Osteocyte (in vitro differentiated cells): ENCODE measurements around the gene ZBTB24. TPM values are rescaled to one million over a fixed set of nuclear protein-coding genes. Genes with fewer than 3 reads are reported as not detected.

Source experiments
- DNase-seq: peaks from one replicate; pipeline ENCODE4 v3.0.0; 2021; ENCODE audit warnings: mixed read lengths; ENCODE audit not compliant: unreplicated experiment; ENCODE audit errors: extremely low spot score
- H3K27ac Mint-ChIP-seq: one replicate; pipeline ENCODE4 v1.8.0; 2021; ENCODE audit warnings: mild to moderate bottlenecking, mixed read lengths; ENCODE audit not compliant: unreplicated experiment
- H3K27me3 Mint-ChIP-seq: one replicate; pipeline ENCODE4 v1.8.0; 2021; ENCODE audit warnings: mixed read lengths; ENCODE audit not compliant: unreplicated experiment
- H3K36me3 Mint-ChIP-seq: one replicate; pipeline ENCODE4 v1.8.0; 2021; ENCODE audit warnings: mixed read lengths; ENCODE audit not compliant: unreplicated experiment
- H3K4me1 Mint-ChIP-seq: one replicate; pipeline ENCODE4 v1.8.0; 2021; ENCODE audit warnings: mixed read lengths; ENCODE audit not compliant: unreplicated experiment
- H3K4me3 Mint-ChIP-seq: one replicate; pipeline ENCODE4 v1.8.0; 2021; ENCODE audit warnings: mild to moderate bottlenecking, moderate library complexity, mixed read lengths; ENCODE audit not compliant: unreplicated experiment
- H3K9me3 Mint-ChIP-seq: one replicate; pipeline ENCODE4 v1.8.0; 2021; ENCODE audit warnings: mixed read lengths; ENCODE audit not compliant: unreplicated experiment
- total RNA-seq: library from RNA; stranded (reverse); gene quantifications from 2 replicates; pipeline ENCODE4 v1.2.1, GENCODE V29; 2021
- TF ChIP-seq, protein P1 (sequence below): fragments of 200-600 bp; sonication (generic); IDR thresholded peaks from 2 replicates; pipeline ENCODE4 v1.5.0; 2021; ENCODE audit warnings: antibody characterized with exemption, mild to moderate bottlenecking, moderate library complexity

The ZBTB24 gene
- total RNA-seq, 1 donor from 2014 or later = 6.2 TPM

DNA sequence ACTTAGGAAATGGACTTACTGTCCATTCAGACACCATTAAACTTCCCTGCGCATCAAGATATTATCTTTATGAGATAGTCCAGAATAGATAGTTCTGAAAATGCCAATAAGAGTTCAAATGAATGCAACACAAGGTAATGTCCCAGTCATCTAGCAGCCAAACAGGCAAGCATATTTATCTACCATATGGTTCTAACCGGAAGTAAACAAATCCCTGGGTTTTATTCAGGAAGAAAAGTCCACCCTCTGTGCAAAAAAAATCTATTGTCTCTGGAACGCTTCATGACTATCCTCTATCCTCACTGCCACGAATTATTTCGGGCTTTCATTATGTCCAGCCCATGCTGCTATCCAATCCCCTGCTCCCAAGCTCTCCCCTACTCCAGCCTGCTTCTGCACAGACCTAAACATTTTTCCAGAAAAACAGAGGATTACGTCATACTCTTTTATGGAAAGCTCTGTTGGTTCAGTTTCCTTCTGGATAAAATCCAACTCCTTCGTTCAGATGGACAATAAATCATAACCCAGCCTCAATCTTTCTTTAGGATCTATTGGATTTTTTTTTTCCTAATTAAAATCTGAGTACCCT lies 54.0 kb downstream of the ZBTB24 start:
- no peaks in the 10 kb centered on the region for H3K36me3 Mint-ChIP-seq
- H3K27me3 Mint-ChIP-seq = peaks cover 12% of the 10 kb centered on the region
- TF ChIP-seq, protein P1, sequence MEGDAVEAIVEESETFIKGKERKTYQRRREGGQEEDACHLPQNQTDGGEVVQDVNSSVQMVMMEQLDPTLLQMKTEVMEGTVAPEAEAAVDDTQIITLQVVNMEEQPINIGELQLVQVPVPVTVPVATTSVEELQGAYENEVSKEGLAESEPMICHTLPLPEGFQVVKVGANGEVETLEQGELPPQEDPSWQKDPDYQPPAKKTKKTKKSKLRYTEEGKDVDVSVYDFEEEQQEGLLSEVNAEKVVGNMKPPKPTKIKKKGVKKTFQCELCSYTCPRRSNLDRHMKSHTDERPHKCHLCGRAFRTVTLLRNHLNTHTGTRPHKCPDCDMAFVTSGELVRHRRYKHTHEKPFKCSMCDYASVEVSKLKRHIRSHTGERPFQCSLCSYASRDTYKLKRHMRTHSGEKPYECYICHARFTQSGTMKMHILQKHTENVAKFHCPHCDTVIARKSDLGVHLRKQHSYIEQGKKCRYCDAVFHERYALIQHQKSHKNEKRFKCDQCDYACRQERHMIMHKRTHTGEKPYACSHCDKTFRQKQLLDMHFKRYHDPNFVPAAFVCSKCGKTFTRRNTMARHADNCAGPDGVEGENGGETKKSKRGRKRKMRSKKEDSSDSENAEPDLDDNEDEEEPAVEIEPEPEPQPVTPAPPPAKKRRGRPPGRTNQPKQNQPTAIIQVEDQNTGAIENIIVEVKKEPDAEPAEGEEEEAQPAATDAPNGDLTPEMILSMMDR = no peak
- H3K9me3 Mint-ChIP-seq = no peaks in the 10 kb centered on the region
- DNase-seq = no peak
- no peak overlapping the region for H3K4me3 Mint-ChIP-seq
- no peak overlapping the region for H3K27ac Mint-ChIP-seq
- H3K4me1 Mint-ChIP-seq = peaks cover 2% of the 10 kb centered on the region

DNA sequence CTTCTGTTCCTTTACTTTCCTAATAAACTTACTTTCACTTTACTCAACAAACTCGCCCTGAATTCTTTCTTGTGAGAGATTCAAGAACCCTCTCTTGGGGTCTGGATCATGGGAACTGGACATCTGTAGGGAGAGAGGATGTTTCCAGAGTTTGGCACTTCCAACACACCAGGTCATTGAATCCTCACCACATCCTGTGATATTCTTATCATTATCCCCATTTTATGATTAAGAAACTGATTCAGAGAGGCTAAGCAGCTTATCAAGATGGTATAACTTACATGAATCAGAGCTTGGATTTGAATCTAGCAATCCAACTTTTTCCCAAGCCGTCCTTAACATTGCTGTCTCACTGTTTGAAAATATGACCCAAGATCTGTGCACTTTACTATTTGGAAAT lies 58.1 kb downstream of the ZBTB24 start:
- TF ChIP-seq, protein P1 = no peak
- Mint-ChIP-seq H3K36me3 (no peaks in the 10 kb centered on the region), H3K27me3 (peaks cover 6% of the 10 kb centered on the region), H3K9me3 (no peaks in the 10 kb centered on the region), H3K4me1 (peaks cover 2% of the 10 kb centered on the region), H3K4me3 (no peak overlapping the region), H3K27ac (no peak overlapping the region)
- no peak for DNase-seq

DNA sequence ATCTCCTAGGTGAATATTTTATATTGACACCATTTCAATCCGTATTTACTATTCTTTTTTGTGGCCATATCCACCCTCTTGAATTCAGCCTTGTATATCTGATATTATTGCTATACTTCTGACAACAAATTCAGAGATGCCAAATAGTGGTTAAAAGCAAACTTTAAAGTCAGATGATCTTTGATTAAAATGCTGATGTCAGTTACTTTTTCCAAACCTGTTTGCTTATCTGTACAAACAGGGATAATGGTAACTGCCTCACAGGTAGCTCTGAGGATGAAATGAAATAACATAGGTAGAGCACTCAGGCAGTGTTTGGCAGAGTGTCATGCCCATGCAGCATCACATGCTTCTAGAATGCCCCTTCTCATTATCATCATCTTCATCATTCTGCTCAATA lies 61.8 kb downstream of the ZBTB24 start:
- DNase-seq = no peak
- Mint-ChIP-seq H3K36me3 (no peaks in the 10 kb centered on the region), H3K27ac (no peak overlapping the region), H3K4me1 (no peaks in the 10 kb centered on the region), H3K9me3 (no peaks in the 10 kb centered on the region), H3K4me3 (no peak overlapping the region), H3K27me3 (peaks cover 7% of the 10 kb centered on the region)
- TF ChIP-seq, protein P1 = no peak

DNA sequence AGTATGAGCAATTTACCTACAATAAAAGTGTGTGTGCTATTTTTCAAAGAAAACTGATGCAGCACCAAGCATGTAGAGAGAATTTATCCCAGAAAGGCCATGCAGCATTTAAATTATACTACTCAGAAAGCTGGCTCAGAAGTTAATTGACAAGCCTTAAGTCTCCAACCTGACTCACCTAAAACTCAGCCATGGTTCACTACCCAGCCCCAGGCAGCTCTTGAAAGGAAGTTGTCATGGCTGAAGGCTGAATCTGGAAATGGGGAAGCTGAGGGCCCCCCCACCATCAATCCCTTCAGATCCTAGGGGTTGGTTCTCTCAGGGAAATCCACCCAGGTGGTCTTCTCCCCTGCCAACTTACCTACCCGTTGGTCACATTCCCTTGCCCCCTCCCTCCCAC lies 62.3 kb downstream of the ZBTB24 start:
- no peaks in the 10 kb centered on the region for H3K4me1 Mint-ChIP-seq
- TF ChIP-seq, protein P1 = no peak
- H3K4me3 Mint-ChIP-seq = no peak overlapping the region
- no peak for DNase-seq
- H3K36me3 Mint-ChIP-seq = no peaks in the 10 kb centered on the region
- H3K9me3 Mint-ChIP-seq = no peaks in the 10 kb centered on the region
- peaks cover 7% of the 10 kb centered on the region for H3K27me3 Mint-ChIP-seq
- H3K27ac Mint-ChIP-seq = no peak overlapping the region

DNA sequence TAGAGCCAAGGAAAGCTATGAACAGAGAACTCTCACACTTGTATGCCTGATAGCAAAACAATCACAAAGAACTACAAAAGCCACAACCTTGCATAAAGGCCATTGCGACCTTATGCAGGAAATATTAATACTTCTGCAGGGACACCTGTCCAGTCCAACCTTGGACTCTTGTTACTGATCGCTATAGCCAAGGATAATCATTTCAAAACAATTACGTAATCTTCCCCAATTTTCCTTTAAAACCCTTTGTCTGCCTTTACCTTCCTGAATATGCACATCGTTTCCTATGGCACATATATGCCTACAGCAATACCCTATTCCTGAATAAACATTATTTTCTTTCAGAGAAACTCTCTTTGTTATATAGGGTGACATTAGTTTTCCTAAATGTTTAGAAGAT lies 65.4 kb downstream of the ZBTB24 start:
- TF ChIP-seq, protein P1 = no peak
- Mint-ChIP-seq H3K36me3 (no peaks in the 10 kb centered on the region), H3K4me1 (no peaks in the 10 kb centered on the region), H3K9me3 (peaks cover 4% of the 10 kb centered on the region), H3K27me3 (peaks cover 24% of the 10 kb centered on the region), H3K4me3 (no peak overlapping the region), H3K27ac (no peak overlapping the region)
- DNase-seq = no peak

Other genes starting within 250 kb of the ZBTB24 start
- 286 and 297 TPM in 2 replicates for gene CD164, start 100.8 kb downstream of the ZBTB24 start, total RNA-seq
- 1.9 and 2.2 TPM in 2 replicates for gene PPIL6, start 42.6 kb downstream of the ZBTB24 start, total RNA-seq
- 9.8 and 10.1 TPM in 2 replicates for gene SMPD2, start 42.5 kb downstream of the ZBTB24 start, total RNA-seq
- 53.6 and 59.5 TPM in 2 replicates for gene MICAL1, start 27.4 kb downstream of the ZBTB24 start, total RNA-seq
- gene AK9, start 208.0 kb upstream of the ZBTB24 start, total RNA-seq = 4.5 and 5.3 TPM in 2 replicates
- gene FIG4, start 208.1 kb upstream of the ZBTB24 start, total RNA-seq = 13.5 and 15.9 TPM in 2 replicates